NCI-H510A treated with DMSO at 0.1 percent for 48 hours (cell line): ENCODE data around the gene DUSP6.

Experiments used
- DNase-seq: peaks from one replicate; lab custom pipeline; 2025; lab: John Stamatoyannopoulos, UW

Gene DUSP6

GRCh38 chr12:89373763-89374572 lies 21.7 kb upstream of the DUSP6 start:
- no peak for DNase-seq

GRCh38 chr12:89372584-89373370 lies 20.5 kb upstream of the DUSP6 start:
- no peak for DNase-seq

- DNase-seq, result no peak
Measured at GRCh38 chr12:89370850-89371249, 18.5 kb upstream of the DUSP6 start.

- no peak for DNase-seq
Measured at GRCh38 chr12:89370421-89370831, 18.1 kb upstream of the DUSP6 start.

GRCh38 chr12:89369166-89369565 lies 16.9 kb upstream of the DUSP6 start:
- no peak for DNase-seq

GRCh38 chr12:89368391-89368790 lies 16.1 kb upstream of the DUSP6 start:
- no peak for DNase-seq

- DNase-seq, result no peak
Measured at GRCh38 chr12:89366676-89367364, 14.5 kb upstream of the DUSP6 start.

GRCh38 chr12:89364631-89365030 lies 12.3 kb upstream of the DUSP6 start:
- DNase-seq, result no peak

GRCh38 chr12:89364058-89364457 lies 11.8 kb upstream of the DUSP6 start:
- no peak for DNase-seq

GRCh38 chr12:89363582-89363981 lies 11.3 kb upstream of the DUSP6 start:
- DNase-seq, result no peak

GRCh38 chr12:89363084-89363483 lies 10.8 kb upstream of the DUSP6 start:
- DNase-seq, result no peak

- DNase-seq, result no peak
Measured at GRCh38 chr12:89359615-89360014, 7.3 kb upstream of the DUSP6 start.

- DNase-seq, result no peak
Measured at GRCh38 chr12:89358805-89359204, 6.5 kb upstream of the DUSP6 start.

- DNase-seq, result no peak
Measured at GRCh38 chr12:89357297-89357730, 5.0 kb upstream of the DUSP6 start.

- DNase-seq, result no peak
Measured at GRCh38 chr12:89356069-89356665, 3.9 kb upstream of the DUSP6 start.

- DNase-seq, result no peak
Measured at GRCh38 chr12:89355243-89356068, 3.2 kb upstream of the DUSP6 start.

- no peak for DNase-seq
Measured at GRCh38 chr12:89354612-89355067, 2.3 kb upstream of the DUSP6 start.

- peak; percentile 74 for DNase-seq
Measured at GRCh38 chr12:89353823-89354611, 1.7 kb upstream of the DUSP6 start.

- DNase-seq, result peak; percentile 74
Measured at GRCh38 chr12:89353188-89353822, 1.0 kb upstream of the DUSP6 start.

- no peak for DNase-seq
Measured at GRCh38 chr12:89352242-89352491, 134 bp downstream of the DUSP6 start.
